A673 (cell line): ENCODE measurements around the gene ECEL1. TPM values are rescaled to one million over a fixed set of nuclear protein-coding genes. Genes with fewer than 3 reads are reported as not detected.

Source experiments
- BruUV-seq: library from RNA; stranded (reverse); fragments of 400-500 nt; replicated peaks from 2 replicates; lab custom pipeline; 2021; lab: Mats Ljungman, UMichigan
- CTCF ChIA-PET: fragments of 300-600 bp; sonication (Branson Sonifier 250); formaldehyde crosslinking; loops from one replicate; lab custom pipeline; 2022; ENCODE audit warnings: antibody characterized with exemption; lab: Charles Lee
- POLR2A ChIA-PET: fragments of 300-600 bp; sonication (Branson Sonifier 250); formaldehyde crosslinking; loops from one replicate; lab custom pipeline; 2022; ENCODE audit warnings: antibody characterized with exemption; ENCODE audit not compliant: low non-redundant PET; lab: Charles Lee
- DNase-seq: peaks from one replicate; pipeline ENCODE4 v3.0.0-alpha.2; 2015; ENCODE audit warnings: low spot score
- H3K27ac ChIP-seq: fragments of 200-600 bp; sonication (generic); 2 replicates; pipeline ENCODE4 v1.5.1; 2016; ENCODE audit warnings: mixed run types, low read depth, mild to moderate bottlenecking, mixed read lengths, antibody characterized with exemption, low read length; ENCODE audit not compliant: poor library complexity, severe bottlenecking
- H3K27me3 ChIP-seq: fragments of 200-600 bp; sonication (generic); replicated peaks from 2 replicates; pipeline ENCODE4 v1.6.1; 2017; ENCODE audit warnings: mixed run types, low read depth, mild to moderate bottlenecking, mixed read lengths, antibody characterized with exemption, low read length; ENCODE audit not compliant: insufficient read depth, poor library complexity
- H3K36me3 ChIP-seq: fragments of 200-600 bp; sonication (generic); 2 replicates; pipeline ENCODE4 v1.6.1; 2016; ENCODE audit warnings: mixed run types, mild to moderate bottlenecking, mixed read lengths, antibody characterized with exemption, low read length; ENCODE audit not compliant: insufficient read depth, poor library complexity, severe bottlenecking
- H3K4me1 ChIP-seq: fragments of 200-600 bp; sonication (generic); 2 replicates; pipeline ENCODE4 v1.6.1; 2017; ENCODE audit warnings: mixed run types, mild to moderate bottlenecking, mixed read lengths, antibody characterized with exemption, low read length; ENCODE audit not compliant: insufficient read depth, poor library complexity, severe bottlenecking
- H3K4me3 ChIP-seq: fragments of 200-600 bp; sonication (generic); 2 replicates; pipeline ENCODE4 v1.5.1; 2016; ENCODE audit warnings: low read depth, mixed run types, mild to moderate bottlenecking, mixed read lengths, low read length; ENCODE audit not compliant: poor library complexity, severe bottlenecking
- H3K9me3 ChIP-seq: fragments of 200-600 bp; sonication (generic); 2 replicates; pipeline ENCODE4 v1.6.1; 2016; ENCODE audit warnings: mixed run types, low read depth, mild to moderate bottlenecking, mixed read lengths, antibody characterized with exemption, low read length; ENCODE audit not compliant: poor library complexity, severe bottlenecking
- EZH2 ChIP-seq: fragments of 200-600 bp; sonication (generic); IDR thresholded peaks from 2 replicates; pipeline ENCODE4 v1.6.1; 2017; ENCODE audit warnings: borderline replicate concordance, low read depth, mild to moderate bottlenecking, mixed read lengths, antibody characterized with exemption, low read length; ENCODE audit not compliant: poor library complexity, severe bottlenecking
- intact Hi-C: fragments of 100-400 bp; cut with micrococcal nuclease; formaldehyde crosslinking; loops from one replicate; pipeline ENCODE4 v1.10.0; 2022; ENCODE audit not compliant: unreplicated experiment
- total RNA-seq: library from RNA; stranded (reverse); gene quantifications from 2 replicates; pipeline ENCODE4 v1.2.3, GENCODE V29; 2021
- TF ChIP-seq, protein P1 (sequence below): fragments of 300-800, 200-600 bp; sonication (generic); conservative IDR thresholded peaks from 2 replicates; pipeline ENCODE4 v1.5.1; 2017; ENCODE audit warnings: low read depth, mild to moderate bottlenecking, antibody characterized with exemption, low read length, moderate library complexity, mixed read lengths

Gene ECEL1
- total RNA-seq, 1 experiment from 2014 or later = 0.19 TPM

DNA sequence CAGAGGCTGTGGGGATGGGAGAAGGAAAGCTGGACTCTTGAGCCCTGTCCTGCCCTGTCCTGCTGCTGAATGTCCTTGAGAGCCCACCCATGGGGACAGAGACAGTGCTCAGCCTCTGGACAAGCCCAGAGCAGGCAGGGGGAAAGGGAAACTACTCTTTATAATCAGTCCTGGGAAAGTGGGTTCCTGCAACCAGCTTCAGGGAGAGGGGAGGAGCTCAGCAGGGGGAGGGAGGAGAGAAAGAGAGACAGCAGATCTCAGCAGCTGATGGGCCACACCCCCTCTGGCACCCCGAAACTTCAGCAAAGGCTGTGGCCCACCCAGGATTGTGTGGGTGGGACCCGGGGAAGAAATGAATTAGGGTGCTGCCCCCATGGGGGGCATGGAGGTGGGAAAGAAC lies 11.6 kb downstream of the ECEL1 start:
- ChIA-PET CTCF (no interaction called here), POLR2A (no interaction called here)
- no peaks in the 10 kb centered on the region for H3K4me1 ChIP-seq
- DNase-seq = no peak
- H3K9me3 ChIP-seq = no peaks in the 10 kb centered on the region
- TF ChIP-seq, protein P1, sequence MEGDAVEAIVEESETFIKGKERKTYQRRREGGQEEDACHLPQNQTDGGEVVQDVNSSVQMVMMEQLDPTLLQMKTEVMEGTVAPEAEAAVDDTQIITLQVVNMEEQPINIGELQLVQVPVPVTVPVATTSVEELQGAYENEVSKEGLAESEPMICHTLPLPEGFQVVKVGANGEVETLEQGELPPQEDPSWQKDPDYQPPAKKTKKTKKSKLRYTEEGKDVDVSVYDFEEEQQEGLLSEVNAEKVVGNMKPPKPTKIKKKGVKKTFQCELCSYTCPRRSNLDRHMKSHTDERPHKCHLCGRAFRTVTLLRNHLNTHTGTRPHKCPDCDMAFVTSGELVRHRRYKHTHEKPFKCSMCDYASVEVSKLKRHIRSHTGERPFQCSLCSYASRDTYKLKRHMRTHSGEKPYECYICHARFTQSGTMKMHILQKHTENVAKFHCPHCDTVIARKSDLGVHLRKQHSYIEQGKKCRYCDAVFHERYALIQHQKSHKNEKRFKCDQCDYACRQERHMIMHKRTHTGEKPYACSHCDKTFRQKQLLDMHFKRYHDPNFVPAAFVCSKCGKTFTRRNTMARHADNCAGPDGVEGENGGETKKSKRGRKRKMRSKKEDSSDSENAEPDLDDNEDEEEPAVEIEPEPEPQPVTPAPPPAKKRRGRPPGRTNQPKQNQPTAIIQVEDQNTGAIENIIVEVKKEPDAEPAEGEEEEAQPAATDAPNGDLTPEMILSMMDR = no peak
- TF ChIP-seq EZH2 = no peak
- no peak overlapping the region for H3K4me3 ChIP-seq
- peaks cover 16% of the 10 kb centered on the region for H3K27me3 ChIP-seq
- intact Hi-C loops = no loop called here
- no peak overlapping the region for H3K27ac ChIP-seq
- no TSS peak for BruUV-seq
- no peaks in the 10 kb centered on the region for H3K36me3 ChIP-seq

DNA sequence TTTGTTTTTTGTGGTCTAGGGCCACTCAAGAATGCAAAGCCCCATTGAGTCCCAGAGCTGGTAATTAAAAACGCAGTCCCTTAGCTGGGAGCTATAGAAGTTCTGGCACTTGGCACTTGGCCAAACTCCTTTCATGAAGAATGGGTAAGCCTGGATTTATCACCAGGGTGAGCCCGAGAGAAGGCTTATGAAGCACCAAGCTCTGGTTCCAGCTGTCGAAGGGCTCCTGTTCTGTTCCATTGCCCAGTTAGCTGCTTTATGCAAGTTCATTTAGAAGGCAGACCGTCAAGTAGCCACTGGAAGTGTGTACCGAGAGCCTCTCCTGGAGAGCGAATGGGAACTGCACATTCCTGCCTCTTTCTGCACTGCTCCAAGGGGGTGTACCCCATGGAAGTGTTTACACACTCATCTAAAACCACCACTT lies 14.2 kb downstream of the ECEL1 start:
- Histone ChIP-seq H3K36me3 (no peaks in the 10 kb centered on the region), H3K27ac (no peak overlapping the region), H3K9me3 (no peaks in the 10 kb centered on the region), H3K27me3 (peaks cover 20% of the 10 kb centered on the region), H3K4me3 (no peak overlapping the region), H3K4me1 (no peaks in the 10 kb centered on the region)
- BruUV-seq = no TSS peak
- TF ChIP-seq, protein P1 = no peak
- TF ChIP-seq EZH2 = no peak
- DNase-seq = peak; percentile 79
- ChIA-PET POLR2A (no interaction called here), CTCF (interaction anchor here (1.1 kb wide), 1 partner anchor 49 kb away, joined by 3 read pairs; no protein-coding TSS in a partner anchor)
- intact Hi-C loops = no loop called here

DNA sequence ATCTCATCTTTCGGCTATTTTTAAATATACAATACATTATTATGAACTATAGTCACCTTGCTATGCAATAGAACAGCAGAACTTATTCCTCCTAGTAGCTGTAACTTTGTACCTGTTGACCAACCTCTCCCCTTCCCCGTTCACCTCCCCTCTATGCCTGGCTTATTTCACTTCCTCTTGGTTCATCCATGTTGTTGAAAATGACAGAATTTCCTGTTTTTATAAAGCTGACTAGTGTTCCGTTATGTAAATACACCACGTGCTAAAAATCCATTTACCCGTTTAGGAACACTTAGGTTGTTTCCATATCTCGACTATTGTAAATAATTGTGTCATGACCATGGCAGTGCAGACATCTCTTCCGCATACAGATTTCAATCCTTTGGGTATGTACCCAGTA lies 21.4 kb downstream of the ECEL1 start:
- H3K27me3 ChIP-seq = peaks cover 21% of the 10 kb centered on the region
- TF ChIP-seq, protein P1 = no peak
- no peak for DNase-seq
- H3K36me3 ChIP-seq = no peaks in the 10 kb centered on the region
- ChIA-PET CTCF (no interaction called here), POLR2A (no interaction called here)
- H3K9me3 ChIP-seq = no peaks in the 10 kb centered on the region
- H3K27ac ChIP-seq = no peak overlapping the region
- no peak overlapping the region for H3K4me3 ChIP-seq
- intact Hi-C loops = no loop called here
- no TSS peak for BruUV-seq
- no peaks in the 10 kb centered on the region for H3K4me1 ChIP-seq
